ENCODE results near the gene RAB37.

GRCh38 chr17:74732042-74732867 lies 4.8 kb upstream of the RAB37 start:
- TF ChIP-seq, protein P1, sequence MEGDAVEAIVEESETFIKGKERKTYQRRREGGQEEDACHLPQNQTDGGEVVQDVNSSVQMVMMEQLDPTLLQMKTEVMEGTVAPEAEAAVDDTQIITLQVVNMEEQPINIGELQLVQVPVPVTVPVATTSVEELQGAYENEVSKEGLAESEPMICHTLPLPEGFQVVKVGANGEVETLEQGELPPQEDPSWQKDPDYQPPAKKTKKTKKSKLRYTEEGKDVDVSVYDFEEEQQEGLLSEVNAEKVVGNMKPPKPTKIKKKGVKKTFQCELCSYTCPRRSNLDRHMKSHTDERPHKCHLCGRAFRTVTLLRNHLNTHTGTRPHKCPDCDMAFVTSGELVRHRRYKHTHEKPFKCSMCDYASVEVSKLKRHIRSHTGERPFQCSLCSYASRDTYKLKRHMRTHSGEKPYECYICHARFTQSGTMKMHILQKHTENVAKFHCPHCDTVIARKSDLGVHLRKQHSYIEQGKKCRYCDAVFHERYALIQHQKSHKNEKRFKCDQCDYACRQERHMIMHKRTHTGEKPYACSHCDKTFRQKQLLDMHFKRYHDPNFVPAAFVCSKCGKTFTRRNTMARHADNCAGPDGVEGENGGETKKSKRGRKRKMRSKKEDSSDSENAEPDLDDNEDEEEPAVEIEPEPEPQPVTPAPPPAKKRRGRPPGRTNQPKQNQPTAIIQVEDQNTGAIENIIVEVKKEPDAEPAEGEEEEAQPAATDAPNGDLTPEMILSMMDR (IDR thresholded peaks at IDR 0.05), result no peak
- no peak for TF ChIP-seq POLR2A (IDR thresholded peaks at IDR 0.05)

Measured in adrenal gland (tissue), 5 donors.